Measurements from ENCODE around the gene BEAN1. TPM values are rescaled to one million over a fixed set of nuclear protein-coding genes. Genes with fewer than 3 reads are reported as not detected.

Gene BEAN1
- total RNA-seq, 1 donor from 2014 or later: not detected

GRCh38 chr16:66408163-66409048 lies 18.7 kb upstream of the BEAN1 start:
- DNase-seq (ENCODE audit: low spot score, unreplicated experiment): no peak
- Mint-ChIP-seq H3K4me3 (ENCODE audit: low read depth) (no peak overlapping the region), H3K4me1 (ENCODE audit: low read depth) (peaks cover 4% of the 10 kb centered on the region), H3K27me3 (peaks cover 50% of the 10 kb centered on the region), H3K27ac (no peak overlapping the region), H3K36me3 (ENCODE audit: insufficient read depth) (no peaks in the 10 kb centered on the region), H3K9me3 (ENCODE audit: low read depth) (peaks cover 6% of the 10 kb centered on the region)
- no peak for TF ChIP-seq CTCF (IDR thresholded peaks at IDR 0.05; ENCODE audit: unreplicated experiment)

- no peak for TF ChIP-seq CTCF (IDR thresholded peaks at IDR 0.05; ENCODE audit: unreplicated experiment)
- no peak overlapping the region for H3K27ac Mint-ChIP-seq
- DNase-seq (ENCODE audit: low spot score, unreplicated experiment): no peak
- no peak overlapping the region for H3K4me3 Mint-ChIP-seq (ENCODE audit: low read depth)
- peaks cover 6% of the 10 kb centered on the region for H3K9me3 Mint-ChIP-seq (ENCODE audit: low read depth)
- peaks cover 4% of the 10 kb centered on the region for H3K4me1 Mint-ChIP-seq (ENCODE audit: low read depth)
- H3K36me3 Mint-ChIP-seq (ENCODE audit: insufficient read depth): no peaks in the 10 kb centered on the region
- H3K27me3 Mint-ChIP-seq: peaks cover 47% of the 10 kb centered on the region
These were observed 17.9 kb upstream of the BEAN1 start for GRCh38 chr16:66409156-66409555.

GRCh38 chr16:66412182-66412581 lies 14.9 kb upstream of the BEAN1 start:
- no peak for TF ChIP-seq CTCF (IDR thresholded peaks at IDR 0.05; ENCODE audit: unreplicated experiment)
- H3K36me3 Mint-ChIP-seq (ENCODE audit: insufficient read depth): no peaks in the 10 kb centered on the region
- H3K27me3 Mint-ChIP-seq: peaks cover 44% of the 10 kb centered on the region
- no peak overlapping the region for H3K4me3 Mint-ChIP-seq (ENCODE audit: low read depth)
- H3K9me3 Mint-ChIP-seq (ENCODE audit: low read depth): no peaks in the 10 kb centered on the region
- no peak overlapping the region for H3K27ac Mint-ChIP-seq
- no peaks in the 10 kb centered on the region for H3K4me1 Mint-ChIP-seq (ENCODE audit: low read depth)
- no peak for DNase-seq (ENCODE audit: low spot score, unreplicated experiment)

GRCh38 chr16:66414891-66415290 lies 12.2 kb upstream of the BEAN1 start:
- peaks cover 36% of the 10 kb centered on the region for H3K27me3 Mint-ChIP-seq
- no peak for TF ChIP-seq CTCF (IDR thresholded peaks at IDR 0.05; ENCODE audit: unreplicated experiment)
- H3K27ac Mint-ChIP-seq: no peak overlapping the region
- no peak for DNase-seq (ENCODE audit: low spot score, unreplicated experiment)
- H3K4me3 Mint-ChIP-seq (ENCODE audit: low read depth): no peak overlapping the region
- no peaks in the 10 kb centered on the region for H3K9me3 Mint-ChIP-seq (ENCODE audit: low read depth)
- no peaks in the 10 kb centered on the region for H3K36me3 Mint-ChIP-seq (ENCODE audit: insufficient read depth)
- no peaks in the 10 kb centered on the region for H3K4me1 Mint-ChIP-seq (ENCODE audit: low read depth)

- Mint-ChIP-seq H3K36me3 (ENCODE audit: insufficient read depth) (no peaks in the 10 kb centered on the region), H3K4me1 (ENCODE audit: low read depth) (no peaks in the 10 kb centered on the region), H3K4me3 (ENCODE audit: low read depth) (no peak overlapping the region), H3K27me3 (peaks cover 45% of the 10 kb centered on the region), H3K27ac (no peak overlapping the region), H3K9me3 (ENCODE audit: low read depth) (no peaks in the 10 kb centered on the region)
- DNase-seq (ENCODE audit: low spot score, unreplicated experiment): no peak
- TF ChIP-seq CTCF (IDR thresholded peaks at IDR 0.05; ENCODE audit: unreplicated experiment): no peak
These were observed 11.0 kb upstream of the BEAN1 start for GRCh38 chr16:66416136-66416535.
